HEK293 (cell line): ENCODE measurements around the gene GNG4.

Experiments used
- FEZF1 ChIP-seq: fragments of 450-650 bp; formaldehyde crosslinking; IDR thresholded peaks from 2 replicates; pipeline ENCODE4 v1.5.1; 2016; ENCODE audit warnings: missing biosample characterization, missing genetic modification characterization
- GLI4 ChIP-seq: fragments of 450-650 bp; formaldehyde crosslinking; IDR thresholded peaks from 2 replicates; pipeline ENCODE4 v1.5.1; 2016; ENCODE audit warnings: missing biosample characterization, missing genetic modification characterization
- YY1 ChIP-seq: fragments of 450-650 bp; formaldehyde crosslinking; IDR thresholded peaks from 2 replicates; pipeline ENCODE4 v1.5.1; 2018; ENCODE audit warnings: missing biosample characterization, missing genetic modification characterization
- ZNF10 ChIP-seq: fragments of 450-650 bp; formaldehyde crosslinking; IDR thresholded peaks from 2 replicates; pipeline ENCODE4 v1.5.1; 2017; ENCODE audit warnings: missing biosample characterization, missing genetic modification characterization
- ZNF548 ChIP-seq: fragments of 450-650 bp; formaldehyde crosslinking; IDR thresholded peaks from 2 replicates; pipeline ENCODE4 v1.5.1; 2016; ENCODE audit warnings: missing biosample characterization, missing genetic modification characterization
- ZNF558 ChIP-seq: fragments of 450-650 bp; formaldehyde crosslinking; IDR thresholded peaks from 2 replicates; pipeline ENCODE4 v1.5.1; 2016; ENCODE audit warnings: missing biosample characterization, missing genetic modification characterization
- ZNF658 ChIP-seq: fragments of 450-650 bp; formaldehyde crosslinking; IDR thresholded peaks from 2 replicates; pipeline ENCODE4; 2016; ENCODE audit warnings: missing biosample characterization, missing genetic modification characterization
- ZNF776 ChIP-seq: fragments of 450-650 bp; formaldehyde crosslinking; IDR thresholded peaks from 2 replicates; pipeline ENCODE4 v1.5.0; 2017; ENCODE audit warnings: missing biosample characterization, missing genetic modification characterization, borderline replicate concordance
- TF ChIP-seq, protein P1 (sequence below): fragments of 450-650 bp; formaldehyde crosslinking; IDR thresholded peaks from 2 replicates; pipeline ENCODE4 v1.5.1; 2016; ENCODE audit warnings: missing biosample characterization, missing genetic modification characterization
- TF ChIP-seq, protein P2 (sequence below): fragments of 450-650 bp; formaldehyde crosslinking; IDR thresholded peaks from 2 replicates; pipeline ENCODE4 v1.5.1; 2016; ENCODE audit warnings: missing biosample characterization, missing genetic modification characterization
- TF ChIP-seq, protein P3 (sequence below): fragments of 450-650 bp; formaldehyde crosslinking; IDR thresholded peaks from 2 replicates; pipeline ENCODE4 v1.5.1; 2017; ENCODE audit warnings: missing biosample characterization, missing genetic modification characterization
- TF ChIP-seq, protein P4 (sequence below): sonication (generic); formaldehyde crosslinking; IDR thresholded peaks from 2 replicates; pipeline ENCODE4 v1.8.1; 2022; ENCODE audit warnings: mild to moderate bottlenecking, moderate library complexity, missing genetic modification reagents
- TF ChIP-seq, protein P5 (sequence below): fragments of 450-650 bp; formaldehyde crosslinking; IDR thresholded peaks from 2 replicates; pipeline ENCODE4 v1.5.0; 2017; ENCODE audit warnings: missing biosample characterization, missing genetic modification characterization, borderline replicate concordance
- TF ChIP-seq, protein P6 (sequence below): fragments of 450-650 bp; formaldehyde crosslinking; IDR thresholded peaks from 2 replicates; pipeline ENCODE4 v1.5.1; 2016; ENCODE audit warnings: missing biosample characterization, missing genetic modification characterization

DNA sequence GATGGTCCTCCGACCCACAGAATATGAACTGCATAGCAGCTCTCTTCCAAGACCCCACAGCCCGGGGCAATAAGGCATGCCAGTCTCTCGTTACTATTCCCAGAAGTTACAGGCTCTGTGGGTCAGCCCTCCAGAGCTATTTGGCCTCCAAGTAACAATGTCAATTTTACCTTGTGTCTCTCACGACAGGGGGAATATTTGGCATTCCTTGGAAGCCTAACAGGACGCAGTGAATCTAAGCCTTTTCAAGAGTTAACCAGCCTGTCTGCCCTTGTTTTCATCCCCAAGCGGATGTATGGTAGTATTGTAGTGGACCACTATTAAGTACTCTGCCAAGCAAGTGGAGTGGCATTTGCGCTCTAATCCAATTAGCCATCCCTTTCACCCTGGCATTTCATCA lies 24.4 kb upstream of the GNG4 start:
- TF ChIP-seq, protein P1, sequence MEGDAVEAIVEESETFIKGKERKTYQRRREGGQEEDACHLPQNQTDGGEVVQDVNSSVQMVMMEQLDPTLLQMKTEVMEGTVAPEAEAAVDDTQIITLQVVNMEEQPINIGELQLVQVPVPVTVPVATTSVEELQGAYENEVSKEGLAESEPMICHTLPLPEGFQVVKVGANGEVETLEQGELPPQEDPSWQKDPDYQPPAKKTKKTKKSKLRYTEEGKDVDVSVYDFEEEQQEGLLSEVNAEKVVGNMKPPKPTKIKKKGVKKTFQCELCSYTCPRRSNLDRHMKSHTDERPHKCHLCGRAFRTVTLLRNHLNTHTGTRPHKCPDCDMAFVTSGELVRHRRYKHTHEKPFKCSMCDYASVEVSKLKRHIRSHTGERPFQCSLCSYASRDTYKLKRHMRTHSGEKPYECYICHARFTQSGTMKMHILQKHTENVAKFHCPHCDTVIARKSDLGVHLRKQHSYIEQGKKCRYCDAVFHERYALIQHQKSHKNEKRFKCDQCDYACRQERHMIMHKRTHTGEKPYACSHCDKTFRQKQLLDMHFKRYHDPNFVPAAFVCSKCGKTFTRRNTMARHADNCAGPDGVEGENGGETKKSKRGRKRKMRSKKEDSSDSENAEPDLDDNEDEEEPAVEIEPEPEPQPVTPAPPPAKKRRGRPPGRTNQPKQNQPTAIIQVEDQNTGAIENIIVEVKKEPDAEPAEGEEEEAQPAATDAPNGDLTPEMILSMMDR = no peak
- no peak for TF ChIP-seq ZNF548 (tag by site-specific recombination)
- TF ChIP-seq, protein P2, sequence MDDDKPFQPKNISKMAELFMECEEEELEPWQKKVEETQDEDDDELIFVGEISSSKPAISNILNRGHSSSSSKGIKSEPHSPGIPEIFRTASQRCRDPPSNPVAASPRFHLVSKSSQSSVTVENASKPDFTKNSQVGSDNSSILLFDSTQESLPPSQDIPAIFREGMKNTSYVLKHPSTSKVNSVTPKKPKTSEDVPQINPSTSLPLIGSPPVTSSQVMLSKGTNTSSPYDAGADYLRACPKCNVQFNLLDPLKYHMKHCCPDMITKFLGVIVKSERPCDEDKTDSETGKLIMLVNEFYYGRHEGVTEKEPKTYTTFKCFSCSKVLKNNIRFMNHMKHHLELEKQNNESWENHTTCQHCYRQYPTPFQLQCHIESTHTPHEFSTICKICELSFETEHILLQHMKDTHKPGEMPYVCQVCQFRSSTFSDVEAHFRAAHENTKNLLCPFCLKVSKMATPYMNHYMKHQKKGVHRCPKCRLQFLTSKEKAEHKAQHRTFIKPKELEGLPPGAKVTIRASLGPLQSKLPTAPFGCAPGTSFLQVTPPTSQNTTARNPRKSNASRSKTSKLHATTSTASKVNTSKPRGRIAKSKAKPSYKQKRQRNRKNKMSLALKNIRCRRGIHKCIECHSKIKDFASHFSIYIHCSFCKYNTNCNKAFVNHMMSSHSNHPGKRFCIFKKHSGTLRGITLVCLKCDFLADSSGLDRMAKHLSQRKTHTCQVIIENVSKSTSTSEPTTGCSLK (tag by site-specific recombination) = no peak
- TF ChIP-seq, protein P3, sequence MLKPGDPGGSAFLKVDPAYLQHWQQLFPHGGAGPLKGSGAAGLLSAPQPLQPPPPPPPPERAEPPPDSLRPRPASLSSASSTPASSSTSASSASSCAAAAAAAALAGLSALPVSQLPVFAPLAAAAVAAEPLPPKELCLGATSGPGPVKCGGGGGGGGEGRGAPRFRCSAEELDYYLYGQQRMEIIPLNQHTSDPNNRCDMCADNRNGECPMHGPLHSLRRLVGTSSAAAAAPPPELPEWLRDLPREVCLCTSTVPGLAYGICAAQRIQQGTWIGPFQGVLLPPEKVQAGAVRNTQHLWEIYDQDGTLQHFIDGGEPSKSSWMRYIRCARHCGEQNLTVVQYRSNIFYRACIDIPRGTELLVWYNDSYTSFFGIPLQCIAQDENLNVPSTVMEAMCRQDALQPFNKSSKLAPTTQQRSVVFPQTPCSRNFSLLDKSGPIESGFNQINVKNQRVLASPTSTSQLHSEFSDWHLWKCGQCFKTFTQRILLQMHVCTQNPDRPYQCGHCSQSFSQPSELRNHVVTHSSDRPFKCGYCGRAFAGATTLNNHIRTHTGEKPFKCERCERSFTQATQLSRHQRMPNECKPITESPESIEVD (tag by site-specific recombination) = no peak
- TF ChIP-seq ZNF776 (tag by site-specific recombination) = no peak
- TF ChIP-seq, protein P4, sequence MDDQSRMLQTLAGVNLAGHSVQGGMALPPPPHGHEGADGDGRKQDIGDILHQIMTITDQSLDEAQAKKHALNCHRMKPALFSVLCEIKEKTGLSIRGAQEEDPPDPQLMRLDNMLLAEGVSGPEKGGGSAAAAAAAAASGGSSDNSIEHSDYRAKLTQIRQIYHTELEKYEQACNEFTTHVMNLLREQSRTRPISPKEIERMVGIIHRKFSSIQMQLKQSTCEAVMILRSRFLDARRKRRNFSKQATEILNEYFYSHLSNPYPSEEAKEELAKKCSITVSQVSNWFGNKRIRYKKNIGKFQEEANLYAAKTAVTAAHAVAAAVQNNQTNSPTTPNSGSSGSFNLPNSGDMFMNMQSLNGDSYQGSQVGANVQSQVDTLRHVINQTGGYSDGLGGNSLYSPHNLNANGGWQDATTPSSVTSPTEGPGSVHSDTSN (CRISPR knock-in tag) = no peak
- TF ChIP-seq ZNF10 (tag by site-specific recombination) = no peak
- TF ChIP-seq ZNF658 (tag by site-specific recombination) = no peak
- TF ChIP-seq YY1 = no peak
- TF ChIP-seq, protein P5, sequence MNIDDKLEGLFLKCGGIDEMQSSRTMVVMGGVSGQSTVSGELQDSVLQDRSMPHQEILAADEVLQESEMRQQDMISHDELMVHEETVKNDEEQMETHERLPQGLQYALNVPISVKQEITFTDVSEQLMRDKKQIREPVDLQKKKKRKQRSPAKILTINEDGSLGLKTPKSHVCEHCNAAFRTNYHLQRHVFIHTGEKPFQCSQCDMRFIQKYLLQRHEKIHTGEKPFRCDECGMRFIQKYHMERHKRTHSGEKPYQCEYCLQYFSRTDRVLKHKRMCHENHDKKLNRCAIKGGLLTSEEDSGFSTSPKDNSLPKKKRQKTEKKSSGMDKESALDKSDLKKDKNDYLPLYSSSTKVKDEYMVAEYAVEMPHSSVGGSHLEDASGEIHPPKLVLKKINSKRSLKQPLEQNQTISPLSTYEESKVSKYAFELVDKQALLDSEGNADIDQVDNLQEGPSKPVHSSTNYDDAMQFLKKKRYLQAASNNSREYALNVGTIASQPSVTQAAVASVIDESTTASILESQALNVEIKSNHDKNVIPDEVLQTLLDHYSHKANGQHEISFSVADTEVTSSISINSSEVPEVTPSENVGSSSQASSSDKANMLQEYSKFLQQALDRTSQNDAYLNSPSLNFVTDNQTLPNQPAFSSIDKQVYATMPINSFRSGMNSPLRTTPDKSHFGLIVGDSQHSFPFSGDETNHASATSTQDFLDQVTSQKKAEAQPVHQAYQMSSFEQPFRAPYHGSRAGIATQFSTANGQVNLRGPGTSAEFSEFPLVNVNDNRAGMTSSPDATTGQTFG (tag by site-specific recombination) = no peak
- TF ChIP-seq, protein P6, sequence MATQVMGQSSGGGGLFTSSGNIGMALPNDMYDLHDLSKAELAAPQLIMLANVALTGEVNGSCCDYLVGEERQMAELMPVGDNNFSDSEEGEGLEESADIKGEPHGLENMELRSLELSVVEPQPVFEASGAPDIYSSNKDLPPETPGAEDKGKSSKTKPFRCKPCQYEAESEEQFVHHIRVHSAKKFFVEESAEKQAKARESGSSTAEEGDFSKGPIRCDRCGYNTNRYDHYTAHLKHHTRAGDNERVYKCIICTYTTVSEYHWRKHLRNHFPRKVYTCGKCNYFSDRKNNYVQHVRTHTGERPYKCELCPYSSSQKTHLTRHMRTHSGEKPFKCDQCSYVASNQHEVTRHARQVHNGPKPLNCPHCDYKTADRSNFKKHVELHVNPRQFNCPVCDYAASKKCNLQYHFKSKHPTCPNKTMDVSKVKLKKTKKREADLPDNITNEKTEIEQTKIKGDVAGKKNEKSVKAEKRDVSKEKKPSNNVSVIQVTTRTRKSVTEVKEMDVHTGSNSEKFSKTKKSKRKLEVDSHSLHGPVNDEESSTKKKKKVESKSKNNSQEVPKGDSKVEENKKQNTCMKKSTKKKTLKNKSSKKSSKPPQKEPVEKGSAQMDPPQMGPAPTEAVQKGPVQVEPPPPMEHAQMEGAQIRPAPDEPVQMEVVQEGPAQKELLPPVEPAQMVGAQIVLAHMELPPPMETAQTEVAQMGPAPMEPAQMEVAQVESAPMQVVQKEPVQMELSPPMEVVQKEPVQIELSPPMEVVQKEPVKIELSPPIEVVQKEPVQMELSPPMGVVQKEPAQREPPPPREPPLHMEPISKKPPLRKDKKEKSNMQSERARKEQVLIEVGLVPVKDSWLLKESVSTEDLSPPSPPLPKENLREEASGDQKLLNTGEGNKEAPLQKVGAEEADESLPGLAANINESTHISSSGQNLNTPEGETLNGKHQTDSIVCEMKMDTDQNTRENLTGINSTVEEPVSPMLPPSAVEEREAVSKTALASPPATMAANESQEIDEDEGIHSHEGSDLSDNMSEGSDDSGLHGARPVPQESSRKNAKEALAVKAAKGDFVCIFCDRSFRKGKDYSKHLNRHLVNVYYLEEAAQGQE (tag by site-specific recombination) = no peak
- no peak for TF ChIP-seq GLI4 (tag by site-specific recombination)
- TF ChIP-seq ZNF558 (tag by site-specific recombination) = no peak
- no peak for TF ChIP-seq FEZF1 (tag by site-specific recombination)
